Measurements from ENCODE around the gene ZNF41. TPM values are rescaled to one million over a fixed set of nuclear protein-coding genes. Genes with fewer than 3 reads are reported as not detected.
"Not testable (repeated sequence)": the region's sequence is repeated elsewhere in the genome, so short reads cannot be mapped to it uniquely, and the experiment has no call there.

The ZNF41 gene
- total and polyA plus RNA-seq, 2 of the 13 experiments (the other 11 are each of a cell fraction or from before 2014, with no cell fraction given) = 2.3 to 3.9 TPM

DNA sequence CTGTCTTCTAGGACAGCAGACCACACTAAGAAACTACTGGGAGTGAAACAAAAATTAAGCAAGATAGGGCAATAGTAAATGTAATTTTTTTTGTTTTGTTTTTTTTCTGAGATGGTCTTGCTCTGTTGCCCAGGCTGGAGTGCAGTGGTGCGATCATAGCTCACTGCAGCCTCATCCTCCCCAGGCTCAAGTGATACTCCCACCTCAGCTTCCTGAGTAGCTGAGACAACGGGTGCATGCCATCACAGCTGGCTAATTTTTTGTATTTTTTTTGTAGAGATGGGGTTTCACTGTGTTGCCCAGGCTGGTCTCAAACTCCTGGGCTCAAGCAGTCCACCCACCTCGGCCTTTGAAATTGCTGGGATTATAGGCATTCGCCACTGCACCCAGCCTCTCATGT is 9.1 kb upstream of the ZNF41 start:
- H4K20me1 ChIP-seq (ENCODE audit: insufficient read depth, low read length); H3K4me3 ChIP-seq (replicated peaks in 1 of 3; ENCODE audit: insufficient read depth in 1 of 3, low read depth in 2 of 3, low read length in 3 of 3); intact Hi-C loops (cut with micrococcal nuclease; ENCODE audit: unreplicated experiment); H3K27me3 ChIP-seq (ENCODE audit: control insufficient read depth in 1 of 2, insufficient read depth in 2 of 2, low read length in 2 of 2); FAIRE-seq; in situ Hi-C loops (cut with HindIII; ENCODE audit: extremely low pct_ligation_motif_present, low pct_unique_long_range_greater_than_20kb); H3K27ac ChIP-seq (ENCODE audit: extremely low read length, insufficient read depth, low read length); CTCF ChIA-PET (ENCODE audit: low intra/inter-chr PET ratio, low total read pairs); H3K79me2 ChIP-seq (ENCODE audit: insufficient read depth, low read length); ATAC-seq; H2AFZ ChIP-seq (ENCODE audit: low read length); H3K4me1 ChIP-seq (ENCODE audit: insufficient read depth, low read length); DNase-seq (ENCODE audit: low spot score); H3K36me3 ChIP-seq (replicated peaks in 1 of 2; ENCODE audit: control insufficient read depth in 1 of 2, insufficient read depth in 2 of 2, low read length in 2 of 2); H3K9me3 ChIP-seq (ENCODE audit: low read length); H3K4me2 ChIP-seq (ENCODE audit: low read depth, low read length); H3K9ac ChIP-seq (ENCODE audit: insufficient read depth, low read depth, low read length); POLR2A ChIA-PET; BruUV-seq (replicated peaks): not testable (repeated sequence)
- 96% methylated on average over 4 of the region's 4 CpGs for WGBS (ENCODE audit: low lambda C conversion rate)

GRCh38 chrX:47489507-47490275 is 6.7 kb upstream of the ZNF41 start:
- 91% methylated on average over 5 of the region's 6 CpGs for whole genome bisulfite sequencing (ENCODE audit: low lambda C conversion rate)
- Histone ChIP-seq H3K27me3 (ENCODE audit: control insufficient read depth in 1 of 2, insufficient read depth in 2 of 2, low read length in 2 of 2) (no peaks in the 10 kb centered on the region), H3K9ac (ENCODE audit: insufficient read depth, low read depth, low read length) (no peak overlapping the region), H3K4me1 (ENCODE audit: insufficient read depth, low read length) (no peaks in the 10 kb centered on the region), H4K20me1 (ENCODE audit: insufficient read depth, low read length) (no peaks in the 10 kb centered on the region), H3K4me2 (ENCODE audit: low read depth, low read length) (no peak overlapping the region), H3K4me3 (replicated peaks in 1 of 3; ENCODE audit: insufficient read depth in 1 of 3, low read depth in 2 of 3, low read length in 3 of 3) (no peak overlapping the region), H3K27ac (ENCODE audit: extremely low read length, insufficient read depth, low read length) (no peak overlapping the region), H3K36me3 (replicated peaks in 1 of 2; ENCODE audit: control insufficient read depth in 1 of 2, insufficient read depth in 2 of 2, low read length in 2 of 2) (no peaks in the 10 kb centered on the region), H2AFZ (ENCODE audit: low read length) (no peak overlapping the region), H3K79me2 (ENCODE audit: insufficient read depth, low read length) (peaks cover 3% of the 10 kb centered on the region), H3K9me3 (ENCODE audit: low read length) (no peaks in the 10 kb centered on the region)
- TF ChIP-seq MAZ (IDR thresholded peaks at IDR 0.05; ENCODE audit: borderline replicate concordance, low read depth, low read length) (no peak), MAZ (CRISPR knock-in tag; IDR thresholded peaks at IDR 0.05; ENCODE audit: low read depth) (no peak), NR2F6 (IDR thresholded peaks at IDR 0.05) (no peak), NR2F6 (CRISPR knock-in tag; IDR thresholded peaks at IDR 0.05) (no peak), ZNF260 (CRISPR knock-in tag; IDR thresholded peaks at IDR 0.05; ENCODE audit: borderline replicate concordance, low read depth) (no peak), RBM22 (optimal IDR thresholded peaks at IDR 0.05; ENCODE audit: low read length) (no peak), CENPX (CRISPR knock-in tag; IDR thresholded peaks at IDR 0.05) (no peak), HES4 (CRISPR knock-in tag; IDR thresholded peaks at IDR 0.05; ENCODE audit: borderline replicate concordance) (no peak), NPAS2 (CRISPR knock-in tag; IDR thresholded peaks at IDR 0.05; ENCODE audit: borderline replicate concordance) (no peak), ZFYVE20 (CRISPR knock-in tag; IDR thresholded peaks at IDR 0.05; ENCODE audit: borderline replicate concordance, low read depth) (no peak), SPEN (CRISPR knock-in tag; IDR thresholded peaks at IDR 0.05; ENCODE audit: low read depth) (no peak), HNF4A (CRISPR knock-in tag; IDR thresholded peaks at IDR 0.05) (no peak)
- TF ChIP-seq, protein P1, sequence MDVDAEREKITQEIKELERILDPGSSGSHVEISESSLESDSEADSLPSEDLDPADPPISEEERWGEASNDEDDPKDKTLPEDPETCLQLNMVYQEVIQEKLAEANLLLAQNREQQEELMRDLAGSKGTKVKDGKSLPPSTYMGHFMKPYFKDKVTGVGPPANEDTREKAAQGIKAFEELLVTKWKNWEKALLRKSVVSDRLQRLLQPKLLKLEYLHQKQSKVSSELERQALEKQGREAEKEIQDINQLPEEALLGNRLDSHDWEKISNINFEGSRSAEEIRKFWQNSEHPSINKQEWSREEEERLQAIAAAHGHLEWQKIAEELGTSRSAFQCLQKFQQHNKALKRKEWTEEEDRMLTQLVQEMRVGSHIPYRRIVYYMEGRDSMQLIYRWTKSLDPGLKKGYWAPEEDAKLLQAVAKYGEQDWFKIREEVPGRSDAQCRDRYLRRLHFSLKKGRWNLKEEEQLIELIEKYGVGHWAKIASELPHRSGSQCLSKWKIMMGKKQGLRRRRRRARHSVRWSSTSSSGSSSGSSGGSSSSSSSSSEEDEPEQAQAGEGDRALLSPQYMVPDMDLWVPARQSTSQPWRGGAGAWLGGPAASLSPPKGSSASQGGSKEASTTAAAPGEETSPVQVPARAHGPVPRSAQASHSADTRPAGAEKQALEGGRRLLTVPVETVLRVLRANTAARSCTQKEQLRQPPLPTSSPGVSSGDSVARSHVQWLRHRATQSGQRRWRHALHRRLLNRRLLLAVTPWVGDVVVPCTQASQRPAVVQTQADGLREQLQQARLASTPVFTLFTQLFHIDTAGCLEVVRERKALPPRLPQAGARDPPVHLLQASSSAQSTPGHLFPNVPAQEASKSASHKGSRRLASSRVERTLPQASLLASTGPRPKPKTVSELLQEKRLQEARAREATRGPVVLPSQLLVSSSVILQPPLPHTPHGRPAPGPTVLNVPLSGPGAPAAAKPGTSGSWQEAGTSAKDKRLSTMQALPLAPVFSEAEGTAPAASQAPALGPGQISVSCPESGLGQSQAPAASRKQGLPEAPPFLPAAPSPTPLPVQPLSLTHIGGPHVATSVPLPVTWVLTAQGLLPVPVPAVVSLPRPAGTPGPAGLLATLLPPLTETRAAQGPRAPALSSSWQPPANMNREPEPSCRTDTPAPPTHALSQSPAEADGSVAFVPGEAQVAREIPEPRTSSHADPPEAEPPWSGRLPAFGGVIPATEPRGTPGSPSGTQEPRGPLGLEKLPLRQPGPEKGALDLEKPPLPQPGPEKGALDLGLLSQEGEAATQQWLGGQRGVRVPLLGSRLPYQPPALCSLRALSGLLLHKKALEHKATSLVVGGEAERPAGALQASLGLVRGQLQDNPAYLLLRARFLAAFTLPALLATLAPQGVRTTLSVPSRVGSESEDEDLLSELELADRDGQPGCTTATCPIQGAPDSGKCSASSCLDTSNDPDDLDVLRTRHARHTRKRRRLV (CRISPR knock-in tag; IDR thresholded peaks at IDR 0.05) = no peak
- in situ Hi-C loops (cut with HindIII; ENCODE audit: extremely low pct_ligation_motif_present, low pct_unique_long_range_greater_than_20kb) (no loop called here), intact Hi-C loops (cut with micrococcal nuclease; ENCODE audit: unreplicated experiment) (no loop called here)
- no TSS peak for BruUV-seq (replicated peaks)
- DNase-seq (ENCODE audit: low spot score) (no peak), FAIRE-seq (no peak), ATAC-seq (no peak)
- ChIA-PET CTCF (ENCODE audit: low intra/inter-chr PET ratio, low total read pairs) (no interaction called here), POLR2A (no interaction called here)
